A673 (cell line): ENCODE data around the gene OLIG2. TPM values are rescaled to one million over a fixed set of nuclear protein-coding genes. Genes with fewer than 3 reads are reported as not detected.

Source experiments
- BruUV-seq: library from RNA; stranded (reverse); fragments of 400-500 nt; replicated peaks from 2 replicates; lab custom pipeline; 2021; lab: Mats Ljungman, UMichigan
- CTCF ChIA-PET: fragments of 300-600 bp; sonication (Branson Sonifier 250); formaldehyde crosslinking; loops from one replicate; lab custom pipeline; 2022; ENCODE audit warnings: antibody characterized with exemption; lab: Charles Lee
- POLR2A ChIA-PET: fragments of 300-600 bp; sonication (Branson Sonifier 250); formaldehyde crosslinking; loops from one replicate; lab custom pipeline; 2022; ENCODE audit warnings: antibody characterized with exemption; ENCODE audit not compliant: low non-redundant PET; lab: Charles Lee
- DNase-seq: peaks from one replicate; pipeline ENCODE4 v3.0.0-alpha.2; 2015; ENCODE audit warnings: low spot score
- H3K27ac ChIP-seq: fragments of 200-600 bp; sonication (generic); 2 replicates; pipeline ENCODE4 v1.5.1; 2016; ENCODE audit warnings: mixed run types, low read depth, mild to moderate bottlenecking, mixed read lengths, antibody characterized with exemption, low read length; ENCODE audit not compliant: poor library complexity, severe bottlenecking
- H3K27me3 ChIP-seq: fragments of 200-600 bp; sonication (generic); replicated peaks from 2 replicates; pipeline ENCODE4 v1.6.1; 2017; ENCODE audit warnings: mixed run types, low read depth, mild to moderate bottlenecking, mixed read lengths, antibody characterized with exemption, low read length; ENCODE audit not compliant: insufficient read depth, poor library complexity
- H3K36me3 ChIP-seq: fragments of 200-600 bp; sonication (generic); 2 replicates; pipeline ENCODE4 v1.6.1; 2016; ENCODE audit warnings: mixed run types, mild to moderate bottlenecking, mixed read lengths, antibody characterized with exemption, low read length; ENCODE audit not compliant: insufficient read depth, poor library complexity, severe bottlenecking
- H3K4me1 ChIP-seq: fragments of 200-600 bp; sonication (generic); 2 replicates; pipeline ENCODE4 v1.6.1; 2017; ENCODE audit warnings: mixed run types, mild to moderate bottlenecking, mixed read lengths, antibody characterized with exemption, low read length; ENCODE audit not compliant: insufficient read depth, poor library complexity, severe bottlenecking
- H3K4me3 ChIP-seq: fragments of 200-600 bp; sonication (generic); 2 replicates; pipeline ENCODE4 v1.5.1; 2016; ENCODE audit warnings: low read depth, mixed run types, mild to moderate bottlenecking, mixed read lengths, low read length; ENCODE audit not compliant: poor library complexity, severe bottlenecking
- H3K9me3 ChIP-seq: fragments of 200-600 bp; sonication (generic); 2 replicates; pipeline ENCODE4 v1.6.1; 2016; ENCODE audit warnings: mixed run types, low read depth, mild to moderate bottlenecking, mixed read lengths, antibody characterized with exemption, low read length; ENCODE audit not compliant: poor library complexity, severe bottlenecking
- CTCF ChIP-seq: fragments of 300-800, 200-600 bp; sonication (generic); conservative IDR thresholded peaks from 2 replicates; pipeline ENCODE4 v1.5.1; 2017; ENCODE audit warnings: low read depth, mild to moderate bottlenecking, antibody characterized with exemption, low read length, moderate library complexity, mixed read lengths
- EZH2 ChIP-seq: fragments of 200-600 bp; sonication (generic); IDR thresholded peaks from 2 replicates; pipeline ENCODE4 v1.6.1; 2017; ENCODE audit warnings: borderline replicate concordance, low read depth, mild to moderate bottlenecking, mixed read lengths, antibody characterized with exemption, low read length; ENCODE audit not compliant: poor library complexity, severe bottlenecking
- intact Hi-C: fragments of 100-400 bp; cut with micrococcal nuclease; formaldehyde crosslinking; loops from one replicate; pipeline ENCODE4 v1.10.0; 2022; ENCODE audit not compliant: unreplicated experiment
- total RNA-seq: library from RNA; stranded (reverse); gene quantifications from 2 replicates; pipeline ENCODE4 v1.2.3, GENCODE V29; 2021

OLIG2 gene
- total RNA-seq, 1 experiment from 2014 or later = not detected

GRCh38 chr21:33014331-33014730, 11.4 kb upstream of the OLIG2 start:
- H3K4me1 ChIP-seq = no peaks in the 10 kb centered on the region
- peaks cover 96% of the 10 kb centered on the region for H3K27me3 ChIP-seq
- POLR2A ChIA-PET = no interaction called here

GRCh38 chr21:33015096-33015495, 10.6 kb upstream of the OLIG2 start:
- POLR2A ChIA-PET = no interaction called here
- no peak for DNase-seq
- TF ChIP-seq CTCF (no peak), EZH2 (no peak)
- peaks cover 96% of the 10 kb centered on the region for H3K27me3 ChIP-seq
- H3K36me3 ChIP-seq = no peaks in the 10 kb centered on the region
- H3K9me3 ChIP-seq = no peaks in the 10 kb centered on the region
- no TSS peak for BruUV-seq
- no peaks in the 10 kb centered on the region for H3K4me1 ChIP-seq
- CTCF ChIA-PET = no interaction called here
- H3K27ac ChIP-seq = no peak overlapping the region
- intact Hi-C loops = no loop called here
- H3K4me3 ChIP-seq = no peak overlapping the region

More at GRCh38 chr21:33014331-33014730, 11.4 kb upstream of the OLIG2 start:
- no TSS peak for BruUV-seq
- Histone ChIP-seq H3K4me3 (no peak overlapping the region), H3K27ac (no peak overlapping the region), H3K36me3 (no peaks in the 10 kb centered on the region), H3K9me3 (no peaks in the 10 kb centered on the region)
- intact Hi-C loops = no loop called here
- CTCF ChIA-PET = no interaction called here
- DNase-seq = no peak
- TF ChIP-seq CTCF = no peak
- no peak for TF ChIP-seq EZH2

GRCh38 chr21:33015756-33016155, 10.0 kb upstream of the OLIG2 start:
- no peak for DNase-seq
- intact Hi-C loops = no loop called here
- no TSS peak for BruUV-seq
- TF ChIP-seq EZH2 = no peak
- no peak for TF ChIP-seq CTCF
- ChIA-PET CTCF (interaction anchor here (0.6 kb wide), 1 partner anchor 111 kb away, joined by 3 read pairs; no protein-coding TSS in a partner anchor), POLR2A (no interaction called here)
- no peaks in the 10 kb centered on the region for H3K4me1 ChIP-seq
- peaks cover 95% of the 10 kb centered on the region for H3K27me3 ChIP-seq
- H3K4me3 ChIP-seq = no peak overlapping the region
- no peak overlapping the region for H3K27ac ChIP-seq
- H3K36me3 ChIP-seq = no peaks in the 10 kb centered on the region
- no peaks in the 10 kb centered on the region for H3K9me3 ChIP-seq
